OCI-M2 (cell line): ENCODE measurements around the gene THAP7.
A peak's percentile ranks its signal among the peaks of the same experiment; 100 is the strongest.

Source experiments
- DNase-seq: peaks from one replicate; lab custom pipeline; 2025; ENCODE audit not compliant: unreplicated experiment; lab: John Stamatoyannopoulos, UW

THAP7 gene

DNA sequence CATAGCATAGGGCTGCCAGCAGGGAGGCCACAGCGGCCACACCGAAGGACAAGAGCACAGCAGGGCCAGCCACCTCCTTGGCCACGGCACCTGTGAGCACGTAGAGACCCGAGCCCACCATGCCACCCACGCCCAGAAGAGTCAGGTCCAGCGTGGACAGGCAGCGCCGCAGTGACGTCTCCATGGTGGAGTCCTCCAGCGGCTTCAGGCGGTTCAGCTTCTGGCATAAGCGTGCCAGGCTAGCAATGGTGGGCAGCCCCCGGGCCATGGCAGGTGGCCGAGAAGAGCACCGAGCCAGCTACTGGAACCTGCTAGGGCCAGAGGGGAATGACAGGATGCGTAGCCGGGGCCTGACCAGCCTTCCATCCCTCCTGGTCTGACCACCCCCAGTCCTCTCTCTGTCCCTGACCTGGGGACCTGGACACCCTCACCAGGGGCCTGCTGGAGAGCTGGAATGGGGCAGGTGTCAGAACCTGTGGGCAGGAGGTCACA is 29.7 kb upstream of the THAP7 start:
- DNase-seq = no peak

DNA sequence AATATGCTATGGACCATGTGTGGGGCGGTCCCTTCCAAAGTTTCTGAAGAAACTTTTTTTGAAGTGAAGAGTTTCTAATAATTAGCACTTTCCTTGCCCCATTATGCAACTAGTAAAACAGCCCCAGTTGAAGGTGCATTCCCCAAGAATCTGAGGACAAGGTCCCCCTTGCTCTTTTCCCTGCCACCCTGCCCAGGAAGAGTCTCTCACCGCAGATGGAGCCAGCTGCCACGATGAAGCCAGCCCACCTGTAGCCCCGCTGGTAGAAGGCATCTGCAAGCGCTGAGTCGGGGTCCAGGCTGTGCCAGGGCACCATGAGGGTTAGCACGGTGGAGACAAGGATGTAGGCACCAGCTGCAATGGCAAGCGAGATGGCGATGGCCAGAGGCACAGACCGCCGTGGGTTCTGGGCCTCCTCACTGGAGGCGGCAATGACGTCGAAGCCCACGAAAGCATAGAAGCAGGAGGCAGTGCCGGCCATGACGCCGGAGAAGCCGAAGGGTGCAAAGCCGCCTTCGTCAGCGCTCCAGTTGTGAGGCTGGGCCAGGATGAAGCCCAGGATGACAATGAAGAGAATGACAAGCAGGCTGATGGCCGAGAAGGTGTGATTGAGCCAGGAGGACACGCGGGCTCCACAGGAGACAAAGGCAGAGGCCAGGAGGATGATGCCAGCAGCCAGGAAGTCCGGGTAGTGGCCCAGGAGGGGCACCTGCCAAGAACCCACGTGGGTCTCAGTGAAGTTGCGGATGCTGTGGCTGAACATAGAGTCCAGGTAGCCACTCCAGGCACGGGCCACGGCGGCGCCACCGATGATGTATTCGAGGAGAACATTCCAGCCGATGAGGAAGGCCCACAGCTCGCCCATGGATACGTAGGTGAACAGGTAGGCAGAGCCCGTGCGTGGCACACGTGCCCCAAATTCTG is 29.0 kb upstream of the THAP7 start:
- DNase-seq = no peak

DNA sequence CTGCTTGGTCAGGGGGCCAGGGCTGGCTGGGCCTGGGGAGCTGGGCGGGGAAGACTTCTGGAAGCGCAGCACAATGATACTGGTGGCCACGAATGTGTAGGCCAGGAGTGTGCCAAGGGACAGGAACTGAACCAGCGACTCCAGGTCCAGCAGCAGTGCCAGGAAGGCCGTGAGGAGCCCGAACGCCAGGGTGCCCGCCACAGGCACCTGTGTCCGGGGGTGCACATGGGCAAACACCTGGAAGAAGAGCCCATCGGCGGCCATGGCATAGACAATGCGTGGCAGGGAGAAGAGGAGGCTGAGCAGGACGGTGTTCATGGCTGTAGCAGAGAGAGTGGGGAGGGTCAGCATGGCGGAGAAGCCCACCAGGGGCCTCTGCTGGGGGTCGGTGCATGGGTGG is 28.1 kb upstream of the THAP7 start:
- no peak for DNase-seq

DNA sequence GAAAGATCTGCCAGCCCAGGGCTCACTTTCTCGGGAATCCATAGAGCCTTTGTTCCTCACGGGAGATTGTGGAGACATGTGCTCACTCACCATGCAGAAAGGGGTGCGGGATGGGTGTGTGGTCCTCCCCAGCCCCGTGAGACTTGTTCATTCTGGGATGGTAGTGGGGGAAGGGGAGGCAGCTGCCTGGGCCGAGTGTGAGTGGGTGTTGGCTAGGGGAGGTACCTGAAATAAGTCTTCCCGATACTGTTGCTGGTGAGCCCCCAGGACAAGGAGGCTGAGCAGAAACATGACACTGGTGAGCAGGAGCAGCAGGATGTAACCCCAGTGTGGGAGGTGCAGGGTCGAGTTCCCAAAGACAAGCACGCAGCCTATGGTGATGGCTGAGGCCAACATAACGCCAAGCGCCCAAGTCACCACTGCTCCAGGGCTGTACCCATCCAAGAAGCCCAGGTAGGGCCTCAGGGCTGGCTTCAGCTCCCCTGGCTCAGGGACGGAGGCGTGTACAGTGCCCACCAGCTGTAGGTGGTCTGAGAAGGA is 27.6 kb upstream of the THAP7 start:
- DNase-seq = no peak

DNA sequence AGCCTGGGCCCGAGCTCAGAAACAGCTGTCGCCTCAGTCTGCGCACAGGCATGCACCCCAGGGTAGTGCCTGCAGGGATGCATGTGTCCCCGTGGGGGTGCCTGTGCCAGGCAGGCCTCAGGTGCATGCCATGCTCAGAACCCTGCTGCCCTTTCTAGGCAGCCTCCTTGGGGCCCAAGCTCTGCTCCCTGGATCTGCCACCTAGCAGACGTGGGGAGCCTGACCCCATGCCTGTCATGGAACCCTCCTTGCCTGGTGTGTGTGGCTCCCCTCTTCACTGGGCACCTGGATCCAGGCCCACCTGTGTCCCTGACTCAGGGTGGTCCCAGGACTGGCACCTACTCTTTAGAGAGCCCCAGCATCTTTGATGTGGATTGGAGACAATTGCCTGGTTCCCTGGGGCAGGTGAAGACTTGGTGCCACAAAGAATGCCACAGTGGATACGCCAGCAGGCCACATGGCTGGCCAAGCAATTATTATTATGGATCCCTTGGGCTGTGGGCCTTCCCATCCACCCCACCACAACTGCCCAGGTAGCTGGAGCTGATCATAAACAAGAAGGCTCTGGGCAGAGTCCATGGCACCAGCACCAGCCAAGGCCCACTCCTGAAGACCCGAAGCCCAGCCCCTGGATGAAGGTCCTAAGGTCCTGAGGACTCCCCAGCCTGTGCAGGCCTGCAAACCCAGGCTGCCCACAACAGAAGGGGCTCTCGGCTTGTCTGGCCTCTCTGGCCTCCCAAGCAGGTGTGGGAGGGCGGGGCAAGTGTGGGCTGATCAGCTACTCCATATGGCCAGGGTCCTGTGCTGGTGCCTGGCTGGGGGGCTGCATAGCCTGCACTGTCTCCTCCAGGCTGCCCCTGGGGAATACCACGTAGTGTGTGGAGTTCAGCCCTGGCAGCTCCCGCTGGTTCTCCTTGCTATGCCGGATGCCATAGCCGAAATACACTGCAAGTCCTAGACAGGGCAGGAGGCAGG is 26.6 kb upstream of the THAP7 start:
- no peak for DNase-seq

DNA sequence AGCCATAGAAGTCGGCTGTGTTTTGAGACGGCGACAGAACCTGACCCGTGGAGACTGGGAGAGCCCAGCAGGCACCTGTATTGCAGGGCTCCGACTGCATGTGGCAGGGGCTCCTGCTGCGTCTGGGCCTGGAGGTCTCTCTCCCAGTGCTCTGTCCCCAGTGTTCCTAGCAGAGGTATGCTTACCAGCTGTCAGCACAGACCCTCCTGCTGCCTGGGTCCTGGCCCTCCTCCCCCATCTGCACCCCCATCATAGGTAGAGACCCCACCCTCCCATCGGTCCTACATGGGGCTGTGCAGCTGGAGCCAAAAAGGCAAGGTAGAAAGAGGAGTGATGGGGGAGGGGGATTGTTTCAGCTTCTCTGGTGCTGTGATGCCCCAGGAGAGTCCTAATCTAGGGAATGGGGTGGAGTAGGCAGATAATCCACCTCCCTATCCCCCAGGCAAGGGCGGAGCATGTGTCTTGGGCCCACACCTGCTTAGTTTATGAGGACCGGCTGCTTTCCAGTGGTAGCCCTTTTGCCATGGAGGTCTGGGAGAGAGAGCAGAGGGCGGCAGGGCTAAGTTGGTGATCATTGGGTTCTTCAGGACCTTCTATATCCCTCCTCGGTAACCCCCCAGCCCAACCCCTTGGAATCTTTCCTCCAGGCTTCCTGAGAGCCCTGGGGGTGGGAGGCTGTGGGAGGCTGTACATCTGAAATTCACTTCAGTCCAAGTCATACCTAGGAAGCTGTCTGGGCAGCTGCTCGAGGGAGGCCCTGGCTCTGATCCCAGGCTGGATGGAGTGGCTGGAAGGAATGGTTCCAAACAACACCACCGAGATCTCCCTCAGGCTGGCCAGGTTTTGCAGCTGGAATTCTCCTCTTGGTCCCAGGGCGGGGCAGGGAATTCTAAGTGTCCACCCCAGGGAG is 25.1 kb upstream of the THAP7 start:
- no peak for DNase-seq

DNA sequence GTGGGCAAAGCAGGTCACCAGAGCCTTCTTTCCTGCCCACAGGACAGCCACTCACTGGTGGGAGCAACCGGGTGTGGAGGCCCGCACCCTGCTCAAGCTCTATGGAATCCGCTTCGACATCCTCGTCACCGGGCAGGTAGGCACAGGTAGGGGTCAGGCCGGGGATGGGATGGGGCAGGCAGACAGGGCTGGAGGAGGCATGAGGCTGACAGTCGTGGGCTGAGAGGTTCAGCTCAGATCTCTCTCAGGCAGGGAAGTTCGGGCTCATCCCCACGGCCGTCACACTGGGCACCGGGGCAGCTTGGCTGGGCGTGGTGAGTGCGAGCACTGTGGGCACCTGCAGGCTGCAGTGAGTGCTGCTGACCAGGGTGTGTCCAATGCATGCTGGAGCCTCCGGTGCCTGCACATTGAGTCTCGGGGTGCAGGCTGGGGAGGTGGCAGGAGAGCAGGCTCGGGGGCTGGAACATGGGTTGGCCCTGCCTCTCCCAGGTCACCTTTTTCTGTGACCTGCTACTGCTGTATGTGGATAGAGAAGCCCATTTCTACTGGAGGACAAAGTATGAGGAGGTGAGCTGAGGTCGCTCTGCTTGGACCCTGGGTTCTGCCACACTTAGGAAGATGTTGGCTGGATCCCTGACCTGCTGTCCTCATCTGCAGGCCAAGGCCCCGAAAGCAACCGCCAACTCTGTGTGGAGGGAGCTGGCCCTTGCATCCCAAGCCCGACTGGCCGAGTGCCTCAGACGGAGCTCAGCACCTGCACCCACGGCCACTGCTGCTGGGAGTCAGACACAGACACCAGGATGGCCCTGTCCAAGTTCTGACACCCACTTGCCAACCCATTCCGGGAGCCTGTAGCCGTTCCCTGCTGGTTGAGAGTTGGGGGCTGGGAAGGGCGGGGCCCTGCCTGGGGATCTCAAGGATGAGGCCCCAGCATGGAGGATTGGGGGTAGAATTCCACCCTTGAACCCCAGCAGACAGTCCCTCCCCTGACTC is 24.1 kb upstream of the THAP7 start:
- DNase-seq = no peak

DNA sequence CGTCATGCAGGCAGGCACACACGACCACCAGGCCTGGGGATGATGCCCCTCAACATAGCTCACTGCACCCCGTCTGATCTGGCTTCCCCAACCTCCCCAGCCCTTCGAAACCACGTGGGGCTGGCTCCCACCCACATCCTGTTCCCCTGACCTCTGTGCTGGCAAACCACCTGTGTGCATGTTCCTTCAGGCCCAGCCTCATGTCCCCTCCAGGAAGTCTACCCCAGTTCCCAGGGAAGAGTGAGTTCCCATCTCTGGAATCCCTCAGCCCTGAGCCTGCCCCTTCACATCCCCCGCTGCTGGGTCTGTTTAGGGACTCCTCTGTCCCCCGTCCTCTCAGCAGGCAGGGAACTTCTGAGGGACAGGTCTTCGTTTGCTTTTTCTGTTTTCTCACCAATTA is 23.3 kb upstream of the THAP7 start:
- DNase-seq = no peak

DNA sequence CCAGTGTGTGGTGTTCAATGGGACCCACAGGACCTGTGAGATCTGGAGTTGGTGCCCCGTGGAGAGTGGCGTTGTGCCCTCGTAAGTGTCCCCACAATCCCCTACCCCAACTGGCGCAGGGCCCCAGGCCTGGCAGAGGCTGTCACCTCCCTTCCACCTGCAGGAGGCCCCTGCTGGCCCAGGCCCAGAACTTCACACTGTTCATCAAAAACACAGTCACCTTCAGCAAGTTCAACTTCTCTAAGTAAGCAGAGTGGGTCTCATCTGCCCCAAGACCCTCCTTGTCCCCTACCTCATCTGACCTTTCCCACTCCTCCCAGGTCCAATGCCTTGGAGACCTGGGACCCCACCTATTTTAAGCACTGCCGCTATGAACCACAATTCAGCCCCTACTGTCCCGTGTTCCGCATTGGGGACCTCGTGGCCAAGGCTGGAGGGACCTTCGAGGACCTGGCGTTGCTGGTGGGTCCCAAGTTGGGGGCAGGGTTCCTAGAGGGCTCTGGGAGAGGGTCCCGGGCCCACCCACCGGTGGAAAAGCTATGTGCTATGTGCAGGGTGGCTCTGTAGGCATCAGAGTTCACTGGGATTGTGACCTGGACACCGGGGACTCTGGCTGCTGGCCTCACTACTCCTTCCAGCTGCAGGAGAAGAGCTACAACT is 21.2 kb upstream of the THAP7 start:
- no peak for DNase-seq

DNA sequence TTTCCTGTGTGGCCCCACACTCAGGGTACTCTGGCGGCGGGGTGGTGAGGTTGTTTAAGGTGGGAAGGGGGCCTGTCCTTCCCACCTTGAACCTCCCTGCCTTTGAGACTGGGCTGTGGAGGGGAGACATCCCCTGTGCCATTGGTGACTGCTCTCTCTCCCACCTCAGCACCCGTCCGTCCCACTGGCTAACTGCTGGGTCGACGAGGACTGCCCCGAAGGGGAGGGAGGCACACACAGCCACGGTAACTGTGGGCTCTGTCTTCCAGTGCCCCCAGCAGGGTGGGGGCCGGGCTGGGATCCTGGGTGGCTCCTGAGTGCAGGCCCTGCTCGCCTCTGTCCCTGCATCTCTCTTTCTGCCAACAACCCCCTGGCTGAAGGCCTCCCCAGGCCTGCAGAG is 20.6 kb upstream of the THAP7 start:
- DNase-seq = no peak

DNA sequence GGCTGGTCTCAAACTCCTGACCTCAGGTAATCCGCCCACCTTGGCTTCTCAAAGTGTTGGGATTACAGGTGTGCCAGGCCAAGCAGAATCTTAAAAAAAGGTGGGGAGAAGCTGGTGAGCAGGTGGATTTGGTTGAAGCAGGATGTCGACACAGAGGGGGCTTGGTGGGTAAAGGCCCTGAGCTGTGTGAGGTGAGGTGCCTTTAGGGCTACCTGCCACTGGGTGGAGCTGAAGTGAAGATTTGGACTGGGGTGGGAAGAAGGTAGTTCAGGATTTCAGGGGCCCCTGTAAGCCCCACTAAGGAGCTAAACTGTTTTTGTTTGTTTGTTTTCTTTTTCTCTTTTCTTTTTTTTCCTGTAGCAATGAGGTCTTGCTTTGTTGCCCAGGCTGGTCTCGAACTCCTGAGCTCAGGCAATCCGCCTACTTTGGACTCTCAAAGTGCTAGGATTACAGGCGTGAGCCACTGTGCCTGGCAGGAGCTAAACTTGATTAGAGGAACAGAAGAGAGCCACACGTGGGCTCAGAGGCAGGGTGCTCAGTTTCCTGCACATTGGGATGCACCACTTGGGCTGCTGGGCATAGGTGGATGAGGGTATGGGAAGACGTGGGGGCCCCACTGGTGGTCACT is 19.0 kb upstream of the THAP7 start:
- DNase-seq = no peak

DNA sequence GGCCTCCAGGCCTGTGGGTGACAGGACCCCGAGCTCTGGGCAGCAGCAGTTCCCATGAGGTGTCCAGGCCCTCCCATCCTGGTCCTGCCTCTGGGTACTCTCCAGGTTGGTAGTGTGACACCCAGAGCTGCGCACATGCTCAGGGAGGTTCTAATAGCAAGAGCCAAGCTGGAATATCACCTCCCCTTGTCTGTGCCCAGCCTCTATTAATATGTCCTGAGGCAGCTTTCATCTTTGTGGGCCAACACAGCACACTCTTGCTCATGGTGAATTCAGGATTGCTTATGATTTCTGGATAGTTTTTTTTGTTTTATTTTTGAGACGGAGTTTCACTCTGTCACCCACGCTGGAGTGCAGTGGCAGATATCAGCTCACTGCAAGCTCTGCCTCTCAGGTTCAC is 16.4 kb upstream of the THAP7 start:
- DNase-seq = no peak

DNA sequence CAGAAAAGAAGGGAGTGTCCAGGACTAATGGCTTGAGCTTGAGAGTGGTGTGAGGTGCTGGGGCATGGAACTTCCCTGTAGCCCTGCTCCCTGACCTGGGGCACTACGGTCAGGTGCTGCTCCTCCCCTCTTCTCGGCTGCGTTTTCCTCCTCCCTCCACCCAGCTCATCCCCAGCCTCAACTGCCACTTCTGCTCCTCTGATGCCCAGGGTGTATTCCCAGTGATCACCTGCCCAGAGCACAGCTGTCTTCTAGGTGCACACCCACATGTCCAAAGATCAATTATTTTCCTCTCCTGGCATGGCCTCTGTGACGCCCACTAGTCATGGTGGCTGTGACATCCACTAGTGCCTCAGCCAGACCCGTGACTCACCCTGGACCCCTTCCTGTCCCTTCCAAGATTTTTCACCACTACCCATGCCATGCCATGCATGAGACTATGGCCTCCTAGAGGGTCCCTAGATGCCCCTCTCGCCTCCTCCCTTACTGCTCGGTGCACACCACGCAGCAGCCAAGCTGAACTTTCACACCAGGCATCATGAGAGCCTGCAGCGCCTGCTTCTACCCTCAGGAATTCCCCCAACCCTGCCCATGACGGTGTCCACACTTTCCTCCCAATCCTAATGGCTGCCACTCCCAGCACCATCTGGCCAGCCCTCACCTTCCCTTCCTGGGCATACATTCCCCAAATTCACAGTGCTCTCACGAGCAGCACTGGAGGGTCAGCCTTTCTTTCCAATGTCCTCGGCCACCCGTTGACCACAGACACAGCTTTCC is 14.9 kb upstream of the THAP7 start:
- no peak for DNase-seq

DNA sequence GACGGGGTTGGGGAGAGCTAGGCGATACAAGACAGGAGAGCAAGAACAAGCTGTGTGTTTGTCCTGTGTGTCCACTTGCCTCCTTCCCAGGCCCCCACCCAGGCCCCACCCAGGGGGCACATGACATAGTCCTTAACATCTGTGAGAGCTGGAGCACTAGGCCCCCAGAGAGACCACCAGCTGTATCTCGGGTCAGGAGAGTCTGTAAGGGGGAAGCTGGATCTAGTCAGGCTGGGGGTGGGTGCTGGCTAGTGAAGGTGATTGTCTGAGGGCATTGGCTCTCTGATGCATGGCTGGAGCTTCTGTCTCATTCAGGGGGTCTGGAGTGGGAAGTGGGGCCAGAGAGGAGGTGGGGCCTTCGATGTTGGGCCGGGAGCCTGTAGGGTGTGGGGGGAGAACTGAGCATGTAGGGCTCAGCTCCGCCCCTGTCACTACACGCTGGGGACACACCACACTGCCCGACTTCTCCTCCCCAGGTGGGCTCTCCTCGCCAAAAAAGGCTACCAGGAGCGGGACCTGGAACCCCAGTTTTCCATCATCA is 13.6 kb upstream of the THAP7 start:
- DNase-seq = no peak

DNA sequence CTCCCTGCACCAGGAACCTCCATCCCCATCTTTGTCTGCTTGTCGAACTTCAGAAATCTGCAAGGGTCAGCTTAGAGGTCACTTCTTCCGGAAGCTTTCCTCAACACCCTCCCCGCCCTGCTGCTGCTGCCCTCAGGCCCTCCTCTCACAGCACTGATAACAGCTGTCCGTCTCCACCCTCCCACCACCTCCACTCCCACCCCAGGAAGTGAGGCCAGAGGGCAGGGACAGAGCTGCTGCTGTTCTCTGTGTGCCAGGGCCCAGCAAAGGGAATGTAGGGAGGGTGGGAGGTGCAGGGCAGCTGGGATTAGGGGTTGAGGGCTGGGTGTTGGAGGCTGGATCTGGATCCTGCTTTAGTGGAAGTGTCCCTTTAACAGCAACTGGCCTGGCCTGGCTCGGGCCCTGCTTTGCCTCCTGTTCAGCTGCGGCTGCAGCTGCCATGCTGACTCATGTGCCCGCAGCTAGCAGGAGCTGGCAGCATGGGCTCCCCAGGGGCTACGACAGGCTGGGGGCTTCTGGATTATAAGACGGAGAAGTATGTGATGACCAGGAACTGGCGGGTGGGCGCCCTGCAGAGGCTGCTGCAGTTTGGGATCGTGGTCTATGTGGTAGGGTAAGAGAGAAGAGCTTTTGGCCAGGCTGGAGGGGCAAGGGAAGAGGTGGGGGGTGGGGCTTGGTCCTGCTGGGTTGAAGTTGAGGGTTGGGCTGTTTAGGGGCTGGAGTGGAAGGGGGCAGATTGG is 13.0 kb upstream of the THAP7 start, which contains the start of gene P2RX6:
TSS of gene P2RX6 (plus strand) at position 440 of the 740 bp plus-strand sequence. CDS start at position 450, 10 bp downstream.
- DNase-seq = peak; percentile 16

DNA sequence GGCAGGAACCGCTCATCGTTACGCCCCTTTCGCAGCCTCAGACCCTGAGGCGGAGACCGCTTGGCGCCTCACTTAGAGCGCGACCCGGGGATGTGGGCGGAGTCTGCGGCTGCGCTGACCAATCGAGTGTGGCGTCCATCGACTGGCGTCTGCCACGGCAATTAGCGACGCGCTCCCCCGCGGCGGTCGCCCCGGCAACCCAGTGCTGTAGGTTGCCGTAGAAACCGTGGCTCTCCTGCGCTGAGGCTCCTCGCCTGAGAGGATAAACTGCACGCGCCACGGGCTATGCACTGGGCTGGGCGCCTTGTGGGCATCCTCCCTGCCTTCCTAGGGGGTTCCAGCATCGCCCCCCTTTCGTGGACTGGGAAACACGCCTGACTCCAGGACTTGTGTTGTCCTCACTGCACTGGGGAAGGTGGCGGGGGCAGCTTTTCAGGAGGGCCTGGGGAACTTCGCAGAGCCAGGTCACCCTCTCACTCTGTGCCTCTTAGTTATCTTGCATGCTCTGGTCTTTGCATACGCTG is 12.3 kb upstream of the THAP7 start:
- no peak for DNase-seq
